ENCODE results near the gene RGMB. TPM values are rescaled to one million over a fixed set of nuclear protein-coding genes. Genes with fewer than 3 reads are reported as not detected.

Gene RGMB
- polyA plus RNA-seq, 12 donors = 46.1 to 91.6 (median 57.4) TPM; not detected in 1

GRCh38 chr5:98763001-98763630, 10.3 kb upstream of the RGMB start:
- DNase-seq = peak; percentile 42

GRCh38 chr5:98765815-98766214, 7.6 kb upstream of the RGMB start:
- no peak for DNase-seq

- no peak for DNase-seq
Observed at GRCh38 chr5:98767581-98767980, 5.9 kb upstream of the RGMB start.

- DNase-seq = peak; percentile 78
Observed at GRCh38 chr5:98768160-98768959, 5.1 kb upstream of the RGMB start.

- DNase-seq = no peak
Observed at GRCh38 chr5:98768960-98769209, 4.6 kb upstream of the RGMB start.

- peak; percentile 82 for DNase-seq
Observed at GRCh38 chr5:98769210-98769958, 4.1 kb upstream of the RGMB start.

- no peak for DNase-seq
Observed at GRCh38 chr5:98769959-98770208, 3.6 kb upstream of the RGMB start.

GRCh38 chr5:98770209-98770910, 3.1 kb upstream of the RGMB start:
- DNase-seq = peak; percentile 86

DNA sequence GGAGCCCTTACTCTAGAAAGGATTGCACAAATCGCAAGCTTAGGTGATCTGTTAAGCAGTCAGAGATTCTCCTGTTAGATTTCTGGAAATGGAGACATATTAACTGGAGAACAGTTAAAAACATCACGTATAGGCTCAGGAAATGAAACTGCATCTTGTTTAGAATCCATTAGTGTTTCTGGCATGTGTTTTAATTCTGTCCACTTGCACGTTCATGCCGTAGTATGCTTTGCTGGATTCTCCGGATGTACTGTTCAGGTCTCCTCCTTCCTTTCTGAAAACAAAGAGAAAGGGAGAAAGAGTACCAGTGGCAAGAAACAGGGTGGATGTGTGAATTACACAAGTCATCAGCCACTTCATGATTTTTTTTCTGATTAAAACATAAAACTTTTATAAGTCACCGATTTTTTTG, 2.5 kb upstream of the RGMB start:
- no peak for DNase-seq

- DNase-seq = peak; percentile 95
Observed at GRCh38 chr5:98771382-98772109, 1.9 kb upstream of the RGMB start.

GRCh38 chr5:98772415-98773213, 849 bp upstream of the RGMB start:
- no peak for DNase-seq

GRCh38 chr5:98773214-98773463, 324 bp upstream of the RGMB start:
- DNase-seq = no peak

GRCh38 chr5:98774192-98775033, 950 bp downstream of the RGMB start:
- no peak for DNase-seq

DNA sequence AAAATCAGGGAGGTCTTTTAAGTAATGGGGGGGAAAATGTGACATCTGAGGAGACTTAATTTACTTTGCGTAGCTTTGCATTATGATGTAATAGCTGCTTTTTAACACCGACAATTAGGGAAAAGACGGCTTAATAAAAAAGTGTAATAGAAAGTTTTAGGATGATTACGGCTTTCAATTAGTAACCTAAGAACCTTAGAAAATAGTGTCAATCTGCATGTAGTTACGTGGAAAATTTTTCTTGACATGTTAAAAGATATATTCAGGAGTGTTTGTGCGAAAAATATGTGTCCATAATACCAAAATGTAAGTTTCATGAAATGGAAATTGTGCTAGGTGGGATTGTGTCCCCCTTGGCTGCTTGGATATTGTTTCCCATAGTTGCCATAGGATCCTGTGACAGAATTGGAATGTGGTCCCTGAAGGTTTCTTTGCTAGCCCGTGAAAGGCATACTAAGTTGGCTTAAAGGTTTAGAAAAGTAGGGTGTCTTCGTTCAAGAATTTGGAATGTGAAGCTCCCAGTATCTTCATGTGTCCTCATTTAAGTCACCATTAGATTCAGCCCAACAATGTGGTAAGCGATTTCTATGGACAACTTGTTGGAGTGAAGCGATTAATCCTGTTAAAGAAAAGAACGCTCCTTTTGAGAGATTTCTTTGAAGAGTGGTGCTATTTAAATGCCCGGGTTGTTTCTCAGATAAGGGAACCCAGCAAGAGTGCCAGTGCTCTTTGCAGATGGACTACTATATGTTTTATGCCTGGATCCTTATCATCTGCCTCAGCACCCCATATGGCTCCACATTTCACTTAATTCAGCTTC, 2.0 kb downstream of the RGMB start:
- DNase-seq = no peak

DNA sequence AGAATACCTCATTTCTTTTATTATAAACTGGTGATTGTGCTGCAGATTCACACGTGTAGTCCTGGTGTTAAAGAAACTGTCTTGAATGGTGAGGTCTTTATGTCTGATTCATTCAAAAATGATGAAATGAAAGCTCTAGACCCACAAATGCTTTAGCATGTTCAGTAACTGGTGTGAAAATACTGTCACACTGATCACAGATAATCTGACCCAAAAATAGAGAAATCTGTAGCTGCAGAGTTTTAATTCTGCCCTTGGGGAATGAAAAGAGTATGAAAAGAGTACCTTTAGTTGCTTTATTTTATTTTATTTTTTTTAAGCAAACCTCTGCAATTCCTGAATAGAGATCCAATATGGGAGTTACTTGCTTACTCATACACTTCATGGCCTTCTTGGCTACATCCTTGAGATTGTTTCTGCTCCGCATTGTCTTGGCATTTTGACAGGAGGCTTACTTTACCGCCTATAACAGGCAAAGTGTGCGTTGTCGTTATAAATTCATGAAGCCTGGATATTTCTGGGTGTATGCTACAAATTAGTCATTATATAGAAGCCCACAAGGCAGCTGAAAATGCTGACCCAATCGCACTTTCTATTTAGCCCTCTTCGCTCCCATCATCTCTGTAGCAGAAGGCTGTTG, 2.7 kb downstream of the RGMB start:
- DNase-seq = no peak

GRCh38 chr5:98777295-98777694, 3.8 kb downstream of the RGMB start:
- DNase-seq = no peak

DNA sequence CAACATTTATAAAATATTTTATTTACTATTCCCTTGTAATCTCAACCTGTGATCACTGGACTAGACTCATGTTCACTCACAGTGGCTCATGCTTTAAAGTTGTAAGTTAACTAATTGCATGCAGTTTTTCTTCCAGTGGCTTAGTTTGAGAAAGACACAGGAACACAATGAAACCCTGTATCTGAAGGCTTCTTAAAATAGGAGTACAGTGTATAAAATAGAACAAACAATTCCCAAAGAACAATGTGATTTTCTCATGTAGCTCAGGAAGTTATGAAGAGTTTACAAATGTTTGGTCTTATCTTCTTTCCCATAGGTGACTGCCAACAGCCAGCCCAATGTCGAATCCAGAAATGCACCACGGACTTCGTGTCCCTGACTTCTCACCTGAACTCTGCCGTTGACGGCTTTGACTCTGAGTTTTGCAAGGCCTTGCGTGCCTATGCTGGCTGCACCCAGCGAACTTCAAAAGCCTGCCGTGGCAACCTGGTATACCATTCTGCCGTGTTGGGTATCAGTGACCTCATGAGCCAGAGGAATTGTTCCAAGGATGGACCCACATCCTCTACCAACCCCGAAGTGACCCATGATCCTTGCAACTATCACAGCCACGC, 5.9 kb downstream of the RGMB start:
- DNase-seq = no peak

- no peak for DNase-seq
Observed at GRCh38 chr5:98780390-98780789, 6.9 kb downstream of the RGMB start.

GRCh38 chr5:98781520-98781919, 8.1 kb downstream of the RGMB start:
- DNase-seq = no peak
